Pancreas (tissue), 10 donors: ENCODE measurements around the gene MYL6. TPM values are rescaled to one million over a fixed set of nuclear protein-coding genes. Genes with fewer than 3 reads are reported as not detected.

Experiments
- ATAC-seq, 4 donors: fragments of 200-7000 bp; cut with Tn5 transposase; one replicate each; pipeline versions ENCODE4 v1.8.0 to v1.9.1; 2020; ENCODE audit warnings: mild to moderate bottlenecking in 4 of 4, moderate library complexity in 4 of 4
- DNase-seq, 6 donors: peaks; one replicate each; pipeline ENCODE4 v3.0.0-alpha.2; 2020
- FAIRE-seq: peaks from 2 replicates; lab custom pipeline; 2012; peaks lifted over from hg19 to GRCh38; lab: Jason Lieb, UNC
- H3K27ac ChIP-seq, 4 donors: fragments of 200-600 bp; sonication (generic); 1 replicate in 3 of 4; 2 replicates in 1 of 4; pipeline versions ENCODE4 v1.5.0 to v1.8.0; 2020
- H3K27me3 ChIP-seq, 4 donors: fragments of 200-600 bp; one replicate each; pipeline ENCODE4 v1.8.0; 2021
- H3K36me3 ChIP-seq, 3 donors: fragments of 200-600 bp; sonication (generic) in 1 of 3; one replicate each; pipeline versions ENCODE4 v1.5.0 to v1.8.0; 2020 to 2021
- H3K4me1 ChIP-seq, 3 donors: fragments of 200-600 bp; one replicate each; pipeline ENCODE4 v1.8.0; 2021
- H3K4me3 ChIP-seq, 4 donors: fragments of 200-600 bp; sonication (generic) in 2 of 4; one replicate each; pipeline versions ENCODE4 v1.5.0 to v1.8.0; 2020 to 2021
- H3K9me3 ChIP-seq, 4 donors: fragments of 200-600 bp; one replicate each; pipeline ENCODE4 v1.8.0; 2021
- CTCF ChIP-seq, 4 donors: fragments of 200-600 bp; sonication (generic) in 3 of 4; IDR thresholded peaks; one replicate each; pipeline versions ENCODE4 v1.5.0 to v1.8.0; 2021; ENCODE audit warnings: antibody characterized with exemption in 4 of 4
- WGBS, 2 donors: extraction: QIAGEN DNeasy Blood & Tissue Kit; methylation state at CpG; one replicate each; pipeline ENCODE4 v1.1.7; 2013; 5-methylcytosine and 5-hydroxymethylcytosine counted together
- intact Hi-C, 3 donors: fragments of 100-400 bp; cut with DNase I; formaldehyde crosslinking; loops; one replicate each; pipeline versions ENCODE4 v1.11.1 to v1.14.2; 2022
- polyA plus RNA-seq, 2 donors: library from polyadenylated mRNA; stranded (reverse); fragments of 200-250 nt; gene quantifications; one replicate each; pipeline ENCODE4 v1.2.3, GENCODE V29; 2013
- total RNA-seq, 6 donors: library from RNA; stranded (reverse); fragmentation: NEBNext Ultra II Directional in 4 of 6; extraction: Animal tissue kit (Norgen Biotek cat#: 25700) in 4 of 6; gene quantifications; one replicate each; pipeline versions ENCODE4 v1.2.1 to v1.2.4, GENCODE V29; 2021 to 2023
- donor health status: healthy with polysubstance abuse.
- donor health status: DM: no; HTN: no; CAD: no; lungs with moderate emphysema.
- donor health status: DM: no; HTN: no; CAD: no.
- donor health status: control.
- donor health status: control.
- donor health status: Bipolar disorder and iron deficiency.
- donor health status: DM: yes; HTN: yes; CAD: no.
- donor health status: DM: no; HTN: no; CAD: no.
- donor health status: DM: no; HTN: no; CAD: no.
- donor health status: DM: yes; HTN: yes; CAD: no.

MYL6 gene
- total and polyA plus RNA-seq, 8 donors, result 270 to 1,217 (median 512) TPM

DNA sequence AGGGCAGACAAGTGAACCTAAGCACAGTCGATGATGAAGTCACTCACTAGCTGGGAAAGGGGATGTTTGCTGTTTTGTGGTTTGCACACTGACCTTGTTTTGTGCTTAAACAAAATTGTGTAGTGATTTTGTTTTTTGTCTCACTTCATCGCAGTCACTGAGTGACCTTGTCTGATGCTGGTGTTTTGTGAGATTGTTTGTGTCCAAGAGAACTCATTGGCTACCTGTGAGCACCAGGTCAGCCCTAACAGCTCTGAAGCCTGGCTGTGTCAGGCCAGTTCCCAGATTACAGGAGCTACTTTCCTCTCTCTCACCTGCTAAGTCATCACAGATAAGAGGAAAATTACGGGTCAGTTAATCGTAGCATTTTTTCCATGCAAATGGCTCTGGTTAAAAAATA lies 34.0 kb upstream of the MYL6 start:
- Histone ChIP-seq H3K36me3 (peaks cover 0 to 8% (median 0%) of the 10 kb centered on the region in 3 donors), H3K27ac (peak overlapping the region in 1 of 4 donors; percentile 12), H3K4me1 (peaks cover 12 to 28% (median 18%) of the 10 kb centered on the region in 3 donors), H3K9me3 (no peaks in the 10 kb centered on the region), H3K27me3 (no peaks in the 10 kb centered on the region), H3K4me3 (no peak overlapping the region)
- no peak for DNase-seq
- WGBS, 2 donors, result 28 to 39% methylated on average over 4 of the region's 4 CpGs
- intact Hi-C loops, result loop anchor here in 2 of 3 donors (5.0 to 10.0 kb wide), 2 partner anchors 63 to 331 kb away; partner anchors contain the start of genes MIP (in 1 of the 2) and SMARCC2 (in 1 of the 2)
- no peak for FAIRE-seq
- TF ChIP-seq CTCF (IDR thresholded peaks at IDR 0.05), result no peak
- ATAC-seq, result no peak

DNA sequence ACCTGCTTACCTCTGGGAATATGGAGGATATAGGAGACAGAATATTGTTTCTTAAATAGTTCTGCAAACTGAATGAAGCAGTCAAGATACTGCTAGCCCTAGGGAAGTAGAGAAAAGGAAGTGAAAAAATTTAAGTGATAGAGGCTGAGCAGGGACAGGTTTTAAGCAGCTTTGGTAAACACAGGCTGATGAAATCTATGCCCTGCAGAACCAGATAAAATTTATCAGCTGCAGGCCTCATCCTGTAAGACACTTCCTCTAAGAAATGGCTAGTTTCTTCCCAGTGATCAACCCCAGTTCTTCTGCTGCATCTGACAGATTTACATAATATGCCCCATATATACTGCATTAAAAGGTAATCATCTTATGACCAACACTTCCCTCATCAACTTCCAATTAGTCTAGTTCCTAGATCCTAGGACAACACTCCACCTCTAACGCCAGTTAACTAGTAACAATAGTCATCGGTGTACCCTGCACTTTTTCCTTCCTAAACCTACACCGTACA lies 31.4 kb upstream of the MYL6 start:
- no peak for TF ChIP-seq CTCF (IDR thresholded peaks at IDR 0.05)
- Histone ChIP-seq H3K27ac (peak overlapping the region; percentile 49 to 91 (median 70)), H3K9me3 (no peaks in the 10 kb centered on the region), H3K27me3 (no peaks in the 10 kb centered on the region), H3K4me3 (no peak overlapping the region), H3K36me3 (peaks cover 0 to 13% (median 0%) of the 10 kb centered on the region in 3 donors), H3K4me1 (peaks cover 10 to 27% (median 12%) of the 10 kb centered on the region in 3 donors)
- DNase-seq, result no peak
- intact Hi-C loops, result loop anchor here in 1 of 3 donors (2.0 to 10.0 kb wide), 2 partner anchors 62 to 328 kb away; partner anchors contain the start of genes MIP and SMARCC2
- FAIRE-seq, result no peak
- 34 to 42% methylated on average over 3 of the region's 3 CpGs for WGBS, 2 donors
- no peak for ATAC-seq

DNA sequence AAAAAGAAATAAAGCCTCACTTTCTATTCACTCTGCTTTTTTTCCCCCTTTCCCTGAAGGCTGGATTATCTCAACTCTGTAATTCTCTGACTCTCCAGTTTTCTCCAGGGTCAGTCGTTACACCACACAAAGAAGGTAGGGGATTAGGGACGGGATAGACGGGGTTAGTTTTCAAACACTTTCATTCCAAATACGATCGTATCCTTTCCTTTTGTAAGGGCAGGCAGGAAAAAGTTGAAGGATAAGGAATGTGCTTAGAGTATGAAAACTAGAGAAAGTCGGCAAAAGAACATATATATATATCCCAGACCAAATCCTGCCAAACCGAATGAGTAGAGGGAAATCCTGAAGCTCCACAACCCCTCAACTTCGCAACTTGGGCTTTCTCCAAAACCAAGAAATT lies 30.7 kb upstream of the MYL6 start:
- Histone ChIP-seq H3K27me3 (no peaks in the 10 kb centered on the region), H3K27ac (peak overlapping the region; percentile 47 to 91 (median 67)), H3K4me3 (peak overlapping the region in 2 of 4 donors; percentile 24 to 31), H3K9me3 (no peaks in the 10 kb centered on the region), H3K36me3 (peaks cover 2 to 19% (median 4%) of the 10 kb centered on the region in 3 donors), H3K4me1 (peaks cover 10 to 27% (median 12%) of the 10 kb centered on the region in 3 donors)
- WGBS, 2 donors, result 1% methylated on average over 8 of the region's 8 CpGs
- DNase-seq (no peak), FAIRE-seq (no peak), ATAC-seq (no peak)
- TF ChIP-seq CTCF (IDR thresholded peaks at IDR 0.05), result no peak
- intact Hi-C loops, result loop anchor here in 1 of 3 donors (2.0 to 10.0 kb wide), 2 partner anchors 61 to 327 kb away; partner anchors contain the start of genes MIP and SMARCC2

DNA sequence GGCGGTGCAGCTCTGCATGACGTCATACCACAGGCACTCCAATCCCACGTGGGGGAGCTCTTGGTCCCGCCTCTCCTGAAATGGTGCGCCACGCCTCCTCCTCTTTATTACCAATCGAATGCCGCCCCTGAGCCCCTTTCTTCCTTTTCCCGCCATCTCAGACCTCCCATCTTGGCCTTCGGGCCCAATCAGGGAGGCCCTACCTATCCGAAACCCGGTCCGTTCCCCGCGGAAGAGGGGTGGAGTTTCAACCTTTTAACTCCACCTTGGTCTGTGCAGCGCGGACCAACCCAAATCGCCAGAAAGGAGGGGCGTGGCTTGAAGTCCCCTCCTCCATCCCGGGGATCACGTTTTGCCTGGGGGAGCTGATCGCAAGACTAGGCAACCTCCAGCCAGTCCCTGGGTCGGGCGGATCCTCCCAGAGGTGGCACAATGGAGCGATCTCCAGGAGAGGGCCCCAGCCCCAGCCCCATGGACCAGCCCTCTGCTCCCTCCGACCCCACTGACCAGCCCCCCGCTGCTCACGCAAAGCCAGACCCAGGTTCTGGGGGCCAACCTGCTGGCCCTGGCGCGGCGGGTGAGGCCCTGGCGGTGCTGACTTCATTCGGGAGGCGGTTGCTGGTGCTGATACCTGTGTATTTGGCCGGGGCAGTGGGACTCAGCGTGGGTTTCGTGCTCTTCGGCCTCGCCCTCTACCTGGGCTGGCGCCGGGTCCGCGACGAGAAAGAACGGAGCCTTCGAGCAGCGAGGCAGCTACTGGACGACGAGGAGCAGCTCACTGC lies 30.1 kb upstream of the MYL6 start, which contains the start of gene ESYT1:
Gene ESYT1, plus strand, starts transcription at position 380 of the 782 bp plus-strand sequence. Its CDS starts 53 bp downstream, at position 433.
- intact Hi-C loops, result loop anchor here in 1 of 3 donors (2.0 to 10.0 kb wide), 2 partner anchors 61 to 327 kb away; partner anchors contain the start of genes MIP and SMARCC2
- peaks cover 3 to 25% (median 4%) of the 10 kb centered on the region in 3 donors for H3K36me3 ChIP-seq
- peaks cover 10 to 27% (median 12%) of the 10 kb centered on the region in 3 donors for H3K4me1 ChIP-seq
- no peaks in the 10 kb centered on the region for H3K9me3 ChIP-seq
- TF ChIP-seq CTCF (IDR thresholded peaks at IDR 0.05), result no peak
- peak within 1 kb of the TSS; percentile 64 to 82 (median 76) for H3K4me3 ChIP-seq
- peak within 1 kb of the TSS; percentile 67 to 91 (median 80) for H3K27ac ChIP-seq
- H3K27me3 ChIP-seq, result no peaks in the 10 kb centered on the region
- DNase-seq (peak; percentile 92 to 99 (median 99)), FAIRE-seq (peak; percentile 92), ATAC-seq (peak; percentile 86 to 92 (median 89))
- 0% methylated on average over 48 to 49 of the region's 49 CpGs for WGBS, 2 donors
